Neuronal stem cell (in vitro differentiated cells): ENCODE results near the gene PSMC5.
"Not testable (repeated sequence)": the region's sequence is repeated elsewhere in the genome, so short reads cannot be mapped to it uniquely, and the experiment has no call there.

Experiments used
- DNase-seq: peaks from one replicate; pipeline ENCODE4 v3.0.0-alpha.2; 2013; ENCODE audit warnings: low spot score
- H2AFZ ChIP-seq: one replicate; pipeline ENCODE4 v1.6.1; 2013; ENCODE audit warnings: mild to moderate bottlenecking, low read length, inconsistent platforms
- H2AK5ac ChIP-seq: 2 replicates; pipeline ENCODE4 v1.6.1; 2013; ENCODE audit warnings: low read depth, mild to moderate bottlenecking, inconsistent platforms, low read length, moderate library complexity, mixed read lengths
- H2BK120ac ChIP-seq: 2 replicates; pipeline ENCODE4 v1.6.1; 2013; ENCODE audit warnings: low read depth, mild to moderate bottlenecking, inconsistent platforms, low read length, moderate library complexity, mixed read lengths
- H2BK12ac ChIP-seq: one replicate; pipeline ENCODE4 v1.6.1; 2013; ENCODE audit warnings: low read length, inconsistent platforms
- H2BK15ac ChIP-seq: 2 replicates; pipeline ENCODE4 v1.6.1; 2013; ENCODE audit warnings: mild to moderate bottlenecking, low read length, inconsistent platforms, mixed read lengths
- H2BK5ac ChIP-seq: one replicate; pipeline ENCODE4 v1.6.1; 2013; ENCODE audit warnings: inconsistent platforms, mild to moderate bottlenecking, low read length, moderate library complexity
- H3K14ac ChIP-seq: one replicate; pipeline ENCODE4 v1.6.1; 2013; ENCODE audit warnings: low read length, inconsistent platforms
- H3K18ac ChIP-seq: 2 replicates; pipeline ENCODE4 v1.6.1; 2013; ENCODE audit warnings: low read length, inconsistent platforms
- H3K23ac ChIP-seq: 2 replicates; pipeline ENCODE4 v1.6.1; 2013; ENCODE audit warnings: low read depth, mild to moderate bottlenecking, mixed read lengths, low read length, inconsistent platforms; ENCODE audit not compliant: poor library complexity
- H3K27ac ChIP-seq: replicated peaks from 3 replicates; pipeline ENCODE4 v1.5.1; 2013; ENCODE audit warnings: low read length, inconsistent platforms
- H3K27me3 ChIP-seq, 3 experiments: 2 replicates each; pipeline ENCODE4 v1.6.1; 2013; ENCODE audit warnings: low read length in 3 of 3, mild to moderate bottlenecking in 2 of 3, inconsistent platforms in 1 of 3, low read depth in 1 of 3, mixed read lengths in 1 of 3, moderate library complexity in 1 of 3; ENCODE audit not compliant: control insufficient read depth in 3 of 3, insufficient read depth in 3 of 3
- H3K36me3 ChIP-seq, 2 donors: replicated peaks in 1 of 2; 2 replicates each; pipeline ENCODE4 v1.6.1; 2013; ENCODE audit warnings: low read length in 2 of 2; ENCODE audit not compliant: control insufficient read depth in 2 of 2, insufficient read depth in 2 of 2
- H3K4ac ChIP-seq: 2 replicates; pipeline ENCODE4 v1.6.1; 2013; ENCODE audit warnings: inconsistent platforms, mild to moderate bottlenecking, low read length, moderate library complexity
- H3K4me1 ChIP-seq, 2 donors: 1 replicate in 1 of 2; 2 replicates in 1 of 2; pipeline ENCODE4 v1.6.1; 2013; ENCODE audit warnings: low read length in 2 of 2, low read depth in 1 of 2; ENCODE audit not compliant: control insufficient read depth in 2 of 2, insufficient read depth in 1 of 2
- H3K4me2 ChIP-seq: one replicate; pipeline ENCODE4 v1.6.1; 2013; ENCODE audit warnings: mild to moderate bottlenecking, low read length, inconsistent platforms; ENCODE audit not compliant: insufficient read depth, poor library complexity, severe bottlenecking
- H3K4me3 ChIP-seq, 2 donors: 2 replicates each; pipeline ENCODE4 v1.5.1; 2013; ENCODE audit warnings: low read length in 2 of 2, mild to moderate bottlenecking in 2 of 2, inconsistent platforms in 1 of 2, moderate library complexity in 1 of 2
- H3K79me1 ChIP-seq: one replicate; pipeline ENCODE4 v1.6.1; 2013; ENCODE audit warnings: low read depth, mild to moderate bottlenecking, inconsistent platforms, low read length, moderate library complexity
- H3K9ac ChIP-seq: one replicate; pipeline ENCODE4 v1.6.1; 2013; ENCODE audit warnings: mild to moderate bottlenecking, low read depth, low read length, inconsistent platforms; ENCODE audit not compliant: poor library complexity
- H3K9me3 ChIP-seq, 2 donors: replicated peaks in 1 of 2; 2 replicates each; pipeline versions ENCODE3 to v1.6.1; 2013; ENCODE audit warnings: low read length in 2 of 2, mild to moderate bottlenecking in 2 of 2, inconsistent platforms in 1 of 2, low read depth in 1 of 2, mixed read lengths in 1 of 2, moderate library complexity in 1 of 2; ENCODE audit not compliant: control insufficient read depth in 2 of 2, insufficient read depth in 1 of 2
- H4K8ac ChIP-seq: one replicate; pipeline ENCODE4 v1.6.1; 2013; ENCODE audit warnings: low read depth, mild to moderate bottlenecking, inconsistent platforms, low read length, moderate library complexity
- H4K91ac ChIP-seq: one replicate; pipeline ENCODE4 v1.6.1; 2013; ENCODE audit warnings: low read length, low read depth, mild to moderate bottlenecking, inconsistent platforms; ENCODE audit not compliant: poor library complexity
- WGBS, 2 donors: extraction: QIAGEN DNeasy Blood & Tissue Kit; methylation state at CpG; one replicate each; pipeline ENCODE4 v1.1.7; 2013; ENCODE audit warnings: missing lambda C conversion rate in 2 of 2, mixed read lengths in 1 of 2; ENCODE audit not compliant: insufficient read length in 2 of 2, insufficient replicate concordance in 1 of 2; ENCODE audit errors: extremely low coverage in 2 of 2; 5-methylcytosine and 5-hydroxymethylcytosine counted together

The PSMC5 gene

DNA sequence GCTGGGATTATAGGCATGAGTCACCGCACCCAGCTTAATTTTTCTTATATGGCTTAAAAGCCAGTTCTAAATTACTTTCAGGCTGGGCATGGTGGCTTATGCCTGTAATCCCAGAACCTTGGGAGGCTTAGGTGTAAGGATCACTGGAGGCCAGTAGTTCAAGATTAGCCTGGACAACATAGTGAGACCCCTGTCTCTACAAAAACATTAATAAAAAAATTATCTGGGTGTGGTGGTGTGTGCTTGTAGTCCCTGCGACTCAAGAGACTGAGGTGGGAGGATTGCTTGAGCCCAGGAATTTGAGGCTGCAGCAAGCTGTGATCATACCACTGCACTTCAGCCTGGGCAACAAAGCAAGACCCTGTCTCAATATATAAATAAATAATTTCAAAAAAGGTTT is 26.0 kb downstream of the PSMC5 start:
- H3K4ac ChIP-seq = no peak overlapping the region
- H3K79me1 ChIP-seq = no peaks in the 10 kb centered on the region
- no peak overlapping the region for H2BK120ac ChIP-seq
- no peaks in the 10 kb centered on the region for H3K36me3 ChIP-seq
- H4K8ac ChIP-seq = no peak overlapping the region
- no peak overlapping the region for H3K14ac ChIP-seq
- no CpG with 5 or more reads among the region's 2 CpGs for WGBS, 2 donors
- H2AFZ ChIP-seq = no peak overlapping the region
- H2BK12ac ChIP-seq = no peak overlapping the region
- no peak for DNase-seq
- H3K4me3 ChIP-seq = no peak overlapping the region
- no peak overlapping the region for H3K9ac ChIP-seq
- no peak overlapping the region for H3K23ac ChIP-seq
- no peak overlapping the region for H2BK5ac ChIP-seq
- no peak overlapping the region for H2AK5ac ChIP-seq
- H3K4me1 ChIP-seq = peaks cover 0 to 3% of the 10 kb centered on the region in 2 donors
- no peak overlapping the region for H2BK15ac ChIP-seq
- H3K9me3 ChIP-seq = peaks cover 0 to 7% of the 10 kb centered on the region in 2 donors
- no peak overlapping the region for H3K4me2 ChIP-seq
- no peak overlapping the region for H3K18ac ChIP-seq
- no peak overlapping the region for H3K27ac ChIP-seq
- H3K27me3 ChIP-seq = peaks cover 0 to 11% (median 6%) of the 10 kb centered on the region in 3 experiments
- H4K91ac ChIP-seq = no peak overlapping the region

DNA sequence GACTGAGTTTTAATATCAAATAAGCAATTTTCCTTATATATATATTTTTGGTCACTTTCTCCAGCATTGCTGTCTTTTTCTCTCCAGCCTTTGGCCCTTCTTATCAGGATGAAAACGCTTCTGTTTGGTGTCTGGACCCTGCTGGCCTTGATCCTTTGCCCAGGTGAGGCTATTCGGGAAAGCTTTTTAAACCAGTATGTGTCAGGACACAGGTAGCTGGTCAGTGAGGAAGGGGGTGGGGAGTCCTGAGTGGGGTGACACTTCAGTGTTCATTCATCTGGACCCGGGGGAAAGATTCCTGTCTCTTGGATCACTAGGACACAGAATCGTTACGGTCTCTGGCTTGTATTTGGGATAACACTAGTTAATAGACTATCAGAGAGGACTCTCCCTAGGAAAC is 27.5 kb downstream of the PSMC5 start:
- H3K36me3 ChIP-seq = no peaks in the 10 kb centered on the region
- H3K9me3 ChIP-seq = peaks cover 0 to under 1% of the 10 kb centered on the region in 2 donors
- no peak overlapping the region for H4K8ac ChIP-seq
- no peak overlapping the region for H2BK5ac ChIP-seq
- no peak overlapping the region for H3K4ac ChIP-seq
- no peak overlapping the region for H3K14ac ChIP-seq
- no peak overlapping the region for H2BK120ac ChIP-seq
- no CpG with 5 or more reads among the region's 5 CpGs for WGBS, 2 donors
- H3K27me3 ChIP-seq = peaks cover 0 to 14% (median 0%) of the 10 kb centered on the region in 3 experiments
- H2AK5ac ChIP-seq = no peak overlapping the region
- no peak overlapping the region for H3K18ac ChIP-seq
- no peak overlapping the region for H2AFZ ChIP-seq
- DNase-seq = no peak
- no peak overlapping the region for H3K9ac ChIP-seq
- H2BK12ac ChIP-seq = no peak overlapping the region
- H3K4me3 ChIP-seq = no peak overlapping the region
- H4K91ac ChIP-seq = no peak overlapping the region
- no peaks in the 10 kb centered on the region for H3K79me1 ChIP-seq
- H3K4me2 ChIP-seq = no peak overlapping the region
- H2BK15ac ChIP-seq = no peak overlapping the region
- no peaks in the 10 kb centered on the region for H3K4me1 ChIP-seq
- H3K27ac ChIP-seq = no peak overlapping the region
- H3K23ac ChIP-seq = no peak overlapping the region

DNA sequence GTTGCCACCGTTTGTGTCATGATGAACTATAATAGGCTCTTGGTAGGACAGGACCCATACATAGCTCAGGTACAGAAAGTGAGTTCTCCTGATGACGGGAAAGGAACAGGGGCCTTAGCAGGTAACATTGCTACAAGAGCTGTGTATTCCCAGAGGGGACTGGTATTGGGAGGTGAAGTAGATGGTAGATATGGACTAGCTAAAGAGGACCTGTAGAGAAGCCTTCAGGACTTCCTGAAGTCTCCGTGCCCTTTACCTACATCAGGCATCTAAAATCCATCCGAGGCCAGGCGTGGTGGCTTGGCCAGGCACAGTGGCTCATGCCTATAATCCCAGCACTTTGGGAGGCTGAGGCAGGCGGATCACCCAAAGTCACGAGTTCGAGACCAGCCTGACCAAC is 28.0 kb downstream of the PSMC5 start:
- Histone ChIP-seq H3K4me2 (no peak overlapping the region), H3K9me3 (no peaks in the 10 kb centered on the region), H3K23ac (no peak overlapping the region), H2AK5ac (no peak overlapping the region), H2BK120ac (no peak overlapping the region), H3K4me1 (no peaks in the 10 kb centered on the region), H3K9ac (no peak overlapping the region), H4K91ac (no peak overlapping the region), H2BK12ac (no peak overlapping the region), H3K14ac (no peak overlapping the region), H3K18ac (no peak overlapping the region), H3K27me3 (peaks cover 0 to 19% (median 0%) of the 10 kb centered on the region in 3 experiments), H3K79me1 (no peaks in the 10 kb centered on the region), H2AFZ (no peak overlapping the region), H2BK5ac (no peak overlapping the region), H3K36me3 (no peaks in the 10 kb centered on the region), H3K27ac (no peak overlapping the region), H2BK15ac (no peak overlapping the region), H3K4me3 (no peak overlapping the region), H3K4ac (no peak overlapping the region), H4K8ac (no peak overlapping the region)
- WGBS, 2 donors = no CpG with 5 or more reads among the region's 8 CpGs
- no peak for DNase-seq

DNA sequence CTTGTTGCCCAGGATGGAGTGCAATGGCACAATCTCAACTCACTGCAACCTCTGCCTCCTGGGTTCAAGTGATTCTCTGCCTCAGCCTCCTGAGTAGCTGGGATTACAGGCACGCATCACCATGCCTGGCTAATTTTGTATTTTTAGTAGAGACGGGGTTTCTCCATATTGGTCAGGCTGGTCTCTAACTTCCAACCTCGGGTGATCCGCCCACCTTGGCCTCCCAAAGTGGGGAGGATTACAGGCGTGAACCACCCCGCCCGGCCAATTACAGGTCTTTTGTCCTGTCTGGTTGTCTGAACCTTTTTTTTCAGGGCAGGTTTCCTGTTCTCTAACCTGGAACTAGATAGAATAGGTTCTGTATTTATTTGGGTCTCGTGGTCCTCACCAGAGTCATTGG is 29.2 kb downstream of the PSMC5 start:
- H3K4me1 ChIP-seq, H3K9me3 ChIP-seq, H3K18ac ChIP-seq, H3K27ac ChIP-seq, H3K4me2 ChIP-seq, H3K4me3 ChIP-seq, H4K8ac ChIP-seq, H3K14ac ChIP-seq, DNase-seq, H2AFZ ChIP-seq, H3K79me1 ChIP-seq, H2AK5ac ChIP-seq, H3K23ac ChIP-seq, H2BK15ac ChIP-seq, H2BK5ac ChIP-seq, H3K4ac ChIP-seq, H2BK120ac ChIP-seq, H3K36me3 ChIP-seq, H2BK12ac ChIP-seq, H3K9ac ChIP-seq, H4K91ac ChIP-seq: not testable (repeated sequence)
- no CpG with 5 or more reads among the region's 8 CpGs for WGBS, 2 donors
- H3K27me3 ChIP-seq = peaks cover 0 to 23% (median 0%) of the 10 kb centered on the region in 3 experiments
